Hematopoietic multipotent progenitor cell treated with erythropoietin and hydrocortisone succinate and interleukin-3 and kit ligand, for 4 days (in vitro differentiated cells): ENCODE data around the gene RCBTB2.

Experiments
- DNase-seq: peaks from one replicate; pipeline ENCODE4 v3.0.0-alpha.2; 2015

The RCBTB2 gene

DNA sequence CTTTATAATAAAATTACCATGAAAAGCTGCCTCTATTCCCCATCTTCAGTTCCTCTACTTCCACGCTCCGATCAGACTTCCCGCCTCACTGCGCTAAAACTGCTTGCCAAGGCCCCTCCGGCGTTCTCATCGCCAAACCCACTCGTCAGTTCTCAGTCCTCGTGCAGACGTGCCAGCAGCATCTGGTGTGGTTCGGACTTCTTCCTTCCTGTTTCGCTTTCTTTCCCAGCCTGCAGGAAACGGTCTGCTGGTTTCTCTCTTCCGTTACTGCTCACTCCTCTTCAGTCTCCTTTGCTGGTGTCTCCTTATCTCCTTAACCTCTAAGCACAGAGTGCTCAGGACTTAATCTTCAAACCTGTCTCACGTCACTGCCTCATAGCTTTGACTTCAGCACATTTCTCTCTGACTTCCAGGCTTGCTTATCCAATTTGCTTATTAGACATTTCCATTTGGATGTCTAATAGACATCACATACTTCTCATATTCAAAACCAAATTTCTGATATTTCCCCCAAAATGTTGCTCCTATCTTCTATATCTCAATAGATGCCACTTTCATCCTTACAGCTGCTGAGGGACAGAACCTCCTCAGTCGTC is 40.3 kb downstream of the RCBTB2 start:
- DNase-seq = peak; percentile 95

- no peak for DNase-seq
Measured at GRCh38 chr13:48492096-48492440, 40.8 kb downstream of the RCBTB2 start.

DNA sequence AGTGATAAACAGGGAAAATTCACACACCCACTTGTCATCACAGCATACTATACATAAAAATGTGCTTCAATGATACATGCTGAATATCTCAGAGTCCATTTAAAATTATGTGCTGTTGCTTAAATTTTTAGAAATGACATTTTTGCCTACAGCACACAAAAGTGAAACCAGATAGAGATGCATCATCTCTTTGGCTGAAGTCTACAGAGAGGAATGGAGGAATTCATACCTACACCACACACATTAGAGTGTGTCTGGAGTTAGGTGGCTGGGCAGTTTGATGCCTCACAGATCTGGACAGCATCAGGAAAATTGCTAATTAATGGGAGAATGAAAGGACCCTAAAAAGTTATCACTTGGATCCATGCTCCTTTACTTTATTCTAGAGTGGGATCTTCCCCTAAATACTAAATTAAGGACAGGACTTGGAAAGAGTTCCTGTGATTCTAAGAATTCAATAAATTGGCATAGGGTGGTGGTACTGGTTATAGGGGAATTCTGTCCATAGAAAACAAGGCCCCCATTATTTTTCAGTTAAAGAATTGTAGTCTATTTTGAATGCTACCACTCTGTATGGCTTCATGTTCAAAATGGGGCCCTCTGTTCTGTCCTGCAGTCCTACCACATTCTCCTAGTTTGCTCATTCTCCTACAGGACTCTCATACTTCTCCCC is 41.3 kb downstream of the RCBTB2 start:
- no peak for DNase-seq

- DNase-seq = no peak
Measured at GRCh38 chr13:48490241-48490640, 42.6 kb downstream of the RCBTB2 start.

DNA sequence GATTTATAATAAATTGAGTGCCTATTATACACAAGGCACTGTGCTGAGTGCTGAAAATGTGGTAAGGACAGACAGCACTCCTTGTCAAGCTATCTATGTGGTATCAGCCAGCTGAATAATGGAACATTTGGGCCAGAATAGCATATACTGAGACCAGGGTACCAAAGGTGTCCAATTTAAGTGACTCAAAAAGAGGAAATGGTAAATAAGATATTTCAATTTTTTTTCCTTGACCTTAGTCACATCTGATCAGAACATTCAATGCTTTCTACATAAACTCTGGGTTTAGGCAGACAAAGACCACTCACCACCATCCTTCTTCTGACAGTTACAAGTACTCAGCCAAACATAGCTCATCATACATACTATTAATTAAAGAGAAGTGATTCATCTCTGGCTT is 43.2 kb downstream of the RCBTB2 start:
- no peak for DNase-seq

DNA sequence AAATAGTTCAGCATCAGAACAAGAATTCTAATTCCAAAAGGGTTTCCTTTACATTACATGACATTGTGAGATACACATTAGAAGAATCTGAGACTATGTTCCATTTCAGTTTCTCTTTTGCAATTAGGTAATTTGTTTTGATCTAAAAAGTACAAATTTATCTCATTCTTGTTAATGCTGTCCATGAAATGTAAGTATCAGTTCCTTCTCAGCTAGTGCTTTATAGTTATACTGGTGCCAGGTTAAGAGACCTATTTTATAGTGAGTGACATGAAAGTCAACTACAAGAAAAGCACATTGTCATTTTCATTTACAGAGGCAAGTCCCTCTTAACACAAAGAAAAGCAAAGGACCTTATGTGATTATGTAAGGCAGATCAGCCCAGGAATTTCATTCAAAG is 43.9 kb downstream of the RCBTB2 start:
- no peak for DNase-seq

DNA sequence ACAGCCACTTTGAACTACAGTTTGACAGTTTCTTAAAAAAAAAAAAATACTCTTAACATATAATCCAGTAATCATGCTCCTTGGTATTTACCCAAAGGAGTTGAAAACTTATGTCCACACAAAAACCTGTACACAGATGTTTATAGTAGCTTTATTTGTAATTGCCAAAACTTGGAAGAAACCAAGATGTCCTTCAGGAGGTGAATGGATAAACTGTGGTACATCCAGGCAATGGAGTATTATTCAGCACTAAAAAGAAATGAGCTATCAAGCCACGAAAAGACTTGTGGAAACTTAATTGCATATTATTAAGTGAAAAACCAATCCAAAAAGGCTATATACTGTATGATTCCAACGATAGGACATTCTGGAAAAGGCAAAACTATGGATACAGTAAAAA is 44.9 kb downstream of the RCBTB2 start:
- DNase-seq = no peak

GRCh38 chr13:48486836-48487235 is 46.0 kb downstream of the RCBTB2 start:
- DNase-seq = no peak

GRCh38 chr13:48486362-48486761 is 46.5 kb downstream of the RCBTB2 start:
- DNase-seq = no peak

DNA sequence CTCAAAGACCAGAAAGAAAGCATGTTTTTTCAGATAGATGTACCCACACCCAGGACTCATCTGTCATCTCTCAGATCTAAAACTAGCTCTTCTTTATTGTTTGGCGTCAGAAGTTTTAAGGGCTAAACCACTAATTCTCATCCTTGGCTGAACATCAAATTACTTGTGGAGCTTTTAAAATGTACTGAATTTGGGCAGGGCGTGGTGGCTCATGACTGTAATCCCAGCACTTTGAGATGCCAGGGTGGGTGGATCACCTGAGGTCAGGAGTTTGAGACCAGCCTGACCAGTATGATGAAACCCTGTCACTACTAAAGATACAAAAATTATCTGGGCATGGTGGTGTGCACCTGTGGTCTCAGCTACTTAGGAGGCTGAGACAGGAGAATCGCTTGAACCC is 47.4 kb downstream of the RCBTB2 start:
- no peak for DNase-seq

- no peak for DNase-seq
Measured at GRCh38 chr13:48483575-48483974, 49.3 kb downstream of the RCBTB2 start.

GRCh38 chr13:48478391-48478790 is 54.5 kb downstream of the RCBTB2 start:
- no peak for DNase-seq

DNA sequence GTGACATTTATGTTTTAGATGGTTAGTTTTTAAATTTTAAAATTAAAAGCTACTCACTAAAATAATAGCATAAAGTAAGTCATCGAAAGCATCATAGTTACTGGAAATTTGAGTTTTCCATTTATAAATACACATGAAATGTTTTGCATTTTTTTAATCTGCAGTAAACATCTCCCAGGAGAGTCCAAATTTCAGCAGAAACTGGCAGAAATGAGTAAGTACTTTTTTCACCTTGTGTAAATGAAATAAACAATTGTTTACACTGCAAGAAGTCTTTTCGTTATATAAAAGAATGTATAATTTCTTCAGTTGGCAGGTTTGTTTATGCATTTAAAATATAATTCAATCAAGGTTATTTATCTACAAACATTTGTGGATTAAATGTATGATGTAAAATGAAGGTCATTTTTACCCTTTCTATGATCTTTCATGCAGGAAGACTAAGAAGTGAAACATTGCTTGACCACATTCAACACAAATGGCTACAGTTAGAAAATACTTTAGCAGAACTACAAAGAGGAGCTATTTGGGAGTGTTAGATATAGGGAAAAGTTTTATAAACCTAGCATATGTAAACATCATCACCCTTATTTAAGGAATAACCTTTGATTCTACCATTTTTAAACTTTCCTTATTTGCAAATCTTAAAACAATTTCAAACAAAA is 55.6 kb downstream of the RCBTB2 start:
- DNase-seq = no peak

GRCh38 chr13:48476686-48477085 is 56.2 kb downstream of the RCBTB2 start:
- DNase-seq = no peak

DNA sequence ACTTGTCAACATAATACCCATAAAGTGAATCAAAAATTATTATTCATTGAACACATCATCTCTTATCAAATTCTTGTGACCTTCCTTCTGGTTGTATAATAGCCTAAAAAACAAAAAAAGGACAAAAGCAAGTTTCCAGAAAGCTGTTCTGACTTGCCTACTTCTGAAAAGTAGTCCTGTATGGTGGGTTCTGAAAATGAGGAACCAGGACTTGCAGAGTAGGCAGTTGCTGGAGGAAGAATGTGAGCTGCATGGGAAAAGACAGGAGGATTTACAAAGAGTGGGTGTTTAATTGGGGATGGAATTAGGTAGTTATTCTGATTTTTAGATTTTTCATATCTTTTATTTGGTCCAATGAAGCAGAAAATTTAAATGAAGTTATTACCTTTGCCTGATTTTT is 56.7 kb downstream of the RCBTB2 start:
- DNase-seq = peak; percentile 32

DNA sequence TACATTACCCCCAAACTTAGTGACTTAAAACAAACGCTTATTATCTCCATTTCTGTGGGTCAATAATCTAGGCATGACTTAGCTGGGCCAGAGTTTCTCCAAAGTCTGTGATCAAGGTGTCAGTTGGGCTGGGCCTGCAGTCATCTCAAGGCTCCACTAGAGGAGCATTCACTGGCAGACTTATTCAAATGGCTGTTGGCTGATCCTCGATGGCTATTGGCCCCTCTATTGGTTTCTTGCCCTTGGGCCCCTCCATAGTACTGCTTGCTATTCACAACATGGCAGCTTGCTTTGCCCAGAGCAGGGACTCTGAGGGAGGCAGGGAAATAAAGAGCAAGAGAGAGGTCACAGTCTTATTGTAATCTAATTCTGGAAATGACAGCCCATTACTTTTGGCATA is 57.6 kb downstream of the RCBTB2 start:
- DNase-seq = no peak

DNA sequence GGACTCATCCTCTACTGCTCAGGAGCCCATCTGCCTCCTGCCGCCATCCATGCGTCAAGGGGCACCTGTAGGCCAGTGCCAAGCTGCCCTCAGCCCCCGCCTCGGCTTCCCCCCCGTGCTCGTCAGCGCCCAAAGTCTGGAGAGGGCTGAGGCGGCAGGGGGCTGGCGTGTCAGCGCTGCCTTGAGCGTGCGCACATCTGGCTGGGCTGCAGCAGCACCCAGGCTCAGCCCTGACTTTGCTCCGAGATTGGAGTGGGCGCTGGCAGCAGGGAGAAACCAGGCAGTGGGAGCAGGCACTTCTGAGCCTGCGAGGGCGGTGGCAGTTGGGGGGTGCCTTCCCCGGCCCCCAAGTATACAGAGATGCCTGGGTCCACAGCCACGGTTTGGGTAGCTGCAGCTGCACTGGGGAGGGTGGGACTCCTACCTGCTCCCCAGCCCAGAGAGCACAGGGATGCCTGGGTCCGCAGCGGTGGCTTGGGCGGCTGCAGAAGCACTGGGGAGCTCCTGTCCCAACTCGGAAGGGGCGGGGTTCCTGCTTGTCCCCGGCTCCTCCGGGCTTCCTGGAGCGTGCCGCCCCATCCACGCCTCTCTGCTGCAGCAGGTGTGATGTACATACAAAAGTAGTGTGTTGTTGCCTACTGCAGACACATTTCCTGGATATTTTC is 75.2 kb downstream of the RCBTB2 start:
- DNase-seq = no peak

DNA sequence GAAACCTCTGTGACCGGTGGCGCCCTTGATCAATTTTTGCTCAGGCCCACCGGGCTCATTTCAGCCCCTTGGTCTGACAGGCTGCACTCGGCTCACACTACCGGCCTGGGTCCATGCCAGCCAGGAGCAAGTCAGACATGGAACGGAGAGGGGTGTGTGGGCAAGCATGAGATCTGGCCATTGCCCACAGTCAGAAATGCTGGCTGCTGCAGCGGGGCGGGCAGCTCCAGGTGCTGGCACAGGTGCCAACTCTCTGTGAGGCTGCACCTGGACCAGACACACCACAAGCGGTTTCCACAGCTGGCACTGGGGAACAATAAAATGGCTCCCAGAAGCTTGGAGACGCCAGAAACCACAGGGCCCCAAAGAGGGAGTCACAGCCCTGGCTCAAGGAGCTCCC is 76.3 kb downstream of the RCBTB2 start:
- DNase-seq = no peak

DNA sequence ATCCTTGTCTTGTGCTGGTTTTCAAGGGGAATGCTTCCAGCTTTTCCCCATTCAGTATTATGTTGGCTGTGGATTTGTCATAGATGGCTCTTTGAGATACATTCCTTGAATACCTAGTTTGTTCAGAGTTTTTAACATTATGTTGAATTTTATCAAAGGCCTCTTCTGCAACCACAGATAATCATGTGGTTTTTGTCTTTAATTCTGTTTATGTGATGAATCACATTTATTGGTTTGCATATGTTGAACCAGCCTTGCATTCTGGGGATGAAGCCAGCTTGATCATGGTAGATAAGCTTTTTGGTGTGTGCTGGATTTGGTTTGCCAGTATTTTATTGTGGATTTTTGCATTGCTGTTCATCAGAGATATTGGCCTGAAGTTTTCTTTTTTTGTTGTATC is 81.7 kb downstream of the RCBTB2 start:
- DNase-seq = peak; percentile 31

DNA sequence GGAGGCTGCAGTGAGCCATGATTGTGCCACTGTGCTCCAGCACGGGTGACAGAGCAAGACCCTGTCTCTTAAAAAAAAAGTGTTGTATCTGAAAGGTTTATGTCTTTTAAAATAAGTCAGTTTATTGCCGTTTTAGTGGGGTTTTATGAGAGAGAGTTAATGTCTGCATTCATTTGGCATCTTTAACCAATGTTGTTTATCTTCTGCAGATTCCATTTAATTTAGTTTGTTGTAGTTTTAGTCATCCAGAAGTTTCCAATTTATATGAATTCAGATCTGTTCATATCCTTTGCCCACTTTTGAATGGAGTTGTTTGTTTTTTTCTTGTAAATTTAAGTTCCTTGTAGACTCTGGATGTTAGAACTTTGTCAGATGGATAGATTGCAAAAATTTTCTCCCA is 83.2 kb downstream of the RCBTB2 start:
- no peak for DNase-seq

GRCh38 chr13:48448959-48449614 is 83.8 kb downstream of the RCBTB2 start:
- peak; percentile 72 for DNase-seq

GRCh38 chr13:48448285-48448958 is 84.5 kb downstream of the RCBTB2 start:
- DNase-seq = no peak

DNA sequence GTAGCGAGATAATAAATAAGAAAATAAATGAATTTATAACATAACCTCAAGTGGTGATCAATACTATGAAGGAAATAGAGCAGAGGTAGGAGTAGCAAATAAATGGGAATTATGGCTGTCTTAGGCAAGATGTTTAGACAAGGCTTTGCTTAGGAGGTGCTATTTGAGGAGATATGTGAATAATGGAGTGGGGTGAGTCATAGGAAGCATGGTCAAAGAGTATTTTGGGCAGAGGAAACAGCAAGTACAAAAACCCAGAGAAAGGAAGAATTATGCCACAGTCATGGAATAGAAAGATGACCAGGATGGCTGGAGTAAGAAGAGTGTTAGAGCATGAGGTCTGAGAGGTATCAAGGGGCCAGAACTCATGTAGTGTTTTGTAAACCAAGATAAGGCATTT is 86.4 kb downstream of the RCBTB2 start:
- peak; percentile 15 for DNase-seq
